Stimulated activated naive CD8-positive, alpha-beta T cell treated with anti-CD3 and anti-CD28 coated beads, Interleukin-15, Interleukin-2, amounts not matched to agents 100 U/mL and 50 U/mL, for 24 hours (primary cell): ENCODE results near the gene KHNYN.

Source experiments
- ATAC-seq: fragments of 150-1000 bp; cut with Tn5 transposase; one replicate; pipeline ENCODE4 v1.10.0; 2021
- DNase-seq: peaks from one replicate; pipeline ENCODE4 v3.0.0; 2021

The KHNYN gene

DNA sequence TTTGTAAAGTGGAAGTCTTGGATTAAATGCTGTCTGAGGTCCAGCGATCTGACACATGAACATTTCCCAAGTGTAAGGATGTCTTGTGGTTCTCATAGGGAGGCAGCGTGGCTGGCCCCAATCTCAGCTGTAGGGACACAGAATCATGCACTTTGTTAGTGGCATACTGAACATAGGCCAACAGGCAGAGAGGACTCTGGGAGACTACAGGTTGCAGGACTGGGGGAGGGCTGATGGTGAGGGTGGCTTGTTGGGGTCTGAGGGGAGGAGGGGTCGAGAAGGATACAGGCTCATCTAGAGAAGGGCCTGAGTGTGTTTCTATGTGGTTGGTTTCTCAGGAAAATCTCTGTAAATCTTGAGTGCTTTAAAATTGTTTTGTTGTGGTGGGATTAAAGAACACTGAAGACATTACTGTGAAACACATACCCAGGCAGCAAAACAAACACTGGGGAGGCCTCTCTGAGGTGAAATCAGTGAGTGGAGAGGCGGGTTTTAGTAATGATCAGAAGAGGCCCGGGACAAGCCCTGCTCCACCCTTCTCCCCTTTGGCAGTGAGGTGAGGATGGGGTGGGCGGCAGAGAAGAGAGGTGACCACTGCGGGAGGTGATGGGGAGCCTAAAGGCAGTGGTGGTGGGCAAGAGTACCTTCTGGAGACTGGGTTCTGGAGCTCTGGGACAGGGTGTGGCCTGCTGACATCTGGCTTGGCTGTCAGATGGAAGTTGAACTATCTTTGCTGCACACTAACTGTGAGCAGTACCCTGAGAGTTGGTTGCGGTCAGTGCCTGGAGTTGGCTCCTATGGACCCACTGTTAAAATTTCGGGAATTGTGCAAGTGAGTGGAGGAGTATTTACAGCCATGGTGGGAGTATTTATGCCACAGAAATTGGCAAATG, 27.7 kb upstream of the KHNYN start:
- ATAC-seq (no peak), DNase-seq (no peak)

GRCh38 chr14:24403294-24403998, 26.3 kb upstream of the KHNYN start:
- ATAC-seq (no peak), DNase-seq (no peak)

DNA sequence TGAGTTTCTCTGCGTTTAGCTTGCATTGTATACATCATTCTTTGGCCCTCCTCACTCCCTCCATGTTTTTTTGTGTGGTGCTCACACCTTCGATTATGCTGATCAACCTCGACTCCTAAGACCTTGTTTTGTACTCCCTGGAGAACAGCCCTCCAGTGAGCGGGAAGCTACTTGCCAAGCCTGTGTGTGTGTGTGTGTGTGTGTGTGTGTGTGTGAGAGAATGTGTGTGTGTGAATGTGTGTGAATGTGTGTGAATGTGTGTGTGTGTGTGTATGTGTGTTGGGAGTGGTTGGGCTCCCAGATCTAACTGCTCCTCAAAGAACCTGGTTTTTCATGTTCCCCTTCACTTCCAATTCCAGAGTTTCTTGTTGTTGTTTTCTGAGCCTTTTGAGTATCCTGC, 24.9 kb upstream of the KHNYN start:
- DNase-seq (no peak), ATAC-seq (no peak)

GRCh38 chr14:24406416-24406815, 23.3 kb upstream of the KHNYN start:
- DNase-seq (no peak), ATAC-seq (no peak)

GRCh38 chr14:24407608-24408325, 22.0 kb upstream of the KHNYN start:
- DNase-seq (no peak), ATAC-seq (no peak)

DNA sequence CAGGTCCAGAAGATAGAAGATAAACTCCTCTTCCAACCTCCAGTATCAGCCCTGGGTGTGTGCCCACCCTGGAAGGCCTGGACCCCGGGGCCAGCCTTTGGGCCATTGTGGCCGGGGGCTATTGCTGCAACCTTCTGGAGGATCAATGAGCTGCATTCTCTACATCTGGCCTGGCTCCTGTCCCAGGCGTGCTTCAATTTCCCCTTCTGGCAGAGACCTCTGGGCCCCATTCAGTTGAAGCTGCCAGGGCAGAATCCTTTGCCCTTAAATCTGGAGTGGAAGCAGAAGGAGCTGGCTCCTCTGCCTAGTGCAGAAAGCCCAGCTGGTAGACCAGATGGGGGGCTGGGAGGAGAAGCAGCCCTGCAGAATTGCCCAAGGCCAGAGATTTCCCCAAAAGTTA, 21.0 kb upstream of the KHNYN start:
- DNase-seq, result no peak
- ATAC-seq, result no peak

- DNase-seq (no peak), ATAC-seq (no peak)
These were observed 20.6 kb upstream of the KHNYN start for GRCh38 chr14:24409192-24409591.

DNA sequence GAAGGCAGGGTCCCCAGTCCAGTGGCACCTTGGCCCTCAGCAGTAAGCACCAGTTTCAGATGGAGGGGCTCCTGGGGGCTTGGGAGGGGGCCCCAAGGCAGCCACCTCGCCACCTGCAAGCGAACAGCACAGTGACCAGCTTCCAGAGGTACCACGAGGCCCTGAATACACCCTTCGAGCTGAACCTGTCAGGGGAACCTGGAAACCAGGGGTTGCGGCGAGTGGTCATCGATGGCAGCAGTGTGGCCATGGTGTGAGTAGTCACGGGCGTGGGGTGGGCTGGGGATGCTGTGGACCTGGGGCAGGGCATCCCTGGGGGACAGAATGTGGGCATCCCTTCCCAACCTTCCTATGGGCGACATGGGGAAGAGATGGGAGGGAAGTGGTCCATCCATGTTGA, 19.8 kb upstream of the KHNYN start:
- no peak for DNase-seq
- ATAC-seq, result no peak

- ATAC-seq, result peak; percentile 51
- DNase-seq, result peak; percentile 30
These were observed 18.0 kb upstream of the KHNYN start for GRCh38 chr14:24411443-24412389.

DNA sequence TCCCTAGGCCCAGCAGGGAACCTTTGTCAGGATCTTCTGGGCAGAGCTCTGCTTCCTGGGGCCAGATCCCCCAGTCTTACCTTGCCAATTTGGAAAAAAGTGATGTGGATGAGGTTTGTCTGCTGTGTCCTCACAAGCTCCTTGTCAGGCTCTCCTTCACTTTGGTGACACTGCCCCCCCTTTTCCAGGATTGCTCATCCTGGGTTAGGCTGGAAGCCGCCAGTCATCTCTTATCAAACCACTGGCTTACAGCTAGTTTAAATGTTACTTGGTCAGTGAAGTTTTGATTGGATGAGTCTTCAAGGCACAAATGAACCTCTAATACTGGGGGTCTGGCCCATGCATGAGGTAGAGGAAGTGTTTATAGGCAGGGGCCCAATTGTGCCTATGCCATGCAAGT, 15.7 kb upstream of the KHNYN start:
- ATAC-seq, result no peak
- no peak for DNase-seq

DNA sequence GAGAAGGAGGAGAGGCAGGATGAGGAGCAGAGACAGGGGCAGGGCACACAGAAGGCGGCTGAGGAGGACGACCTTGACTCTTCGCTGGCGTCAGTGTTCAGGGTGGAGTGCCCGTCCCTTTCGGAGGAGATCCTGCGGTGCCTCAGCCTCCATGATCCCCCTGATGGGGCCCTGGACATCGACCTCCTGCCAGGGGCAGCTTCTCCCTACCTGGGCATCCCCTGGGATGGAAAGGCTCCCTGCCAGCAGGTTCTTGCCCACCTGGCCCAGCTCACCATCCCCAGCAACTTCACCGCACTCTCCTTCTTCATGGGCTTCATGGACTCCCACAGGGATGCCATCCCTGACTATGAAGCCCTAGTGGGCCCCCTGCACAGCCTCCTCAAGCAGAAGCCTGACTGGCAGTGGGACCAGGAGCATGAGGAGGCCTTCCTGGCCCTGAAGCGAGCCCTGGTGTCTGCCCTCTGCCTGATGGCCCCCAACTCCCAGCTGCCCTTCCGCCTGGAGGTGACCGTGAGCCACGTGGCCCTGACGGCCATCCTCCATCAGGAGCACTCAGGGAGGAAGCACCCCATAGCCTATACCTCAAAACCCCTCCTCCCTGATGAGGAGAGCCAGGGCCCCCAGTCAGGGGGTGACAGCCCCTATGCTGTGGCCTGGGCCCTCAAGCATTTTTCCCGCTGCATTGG, 14.9 kb upstream of the KHNYN start:
- DNase-seq, result no peak
- no peak for ATAC-seq

GRCh38 chr14:24415421-24416253, 14.1 kb upstream of the KHNYN start:
- DNase-seq, result no peak
- no peak for ATAC-seq

DNA sequence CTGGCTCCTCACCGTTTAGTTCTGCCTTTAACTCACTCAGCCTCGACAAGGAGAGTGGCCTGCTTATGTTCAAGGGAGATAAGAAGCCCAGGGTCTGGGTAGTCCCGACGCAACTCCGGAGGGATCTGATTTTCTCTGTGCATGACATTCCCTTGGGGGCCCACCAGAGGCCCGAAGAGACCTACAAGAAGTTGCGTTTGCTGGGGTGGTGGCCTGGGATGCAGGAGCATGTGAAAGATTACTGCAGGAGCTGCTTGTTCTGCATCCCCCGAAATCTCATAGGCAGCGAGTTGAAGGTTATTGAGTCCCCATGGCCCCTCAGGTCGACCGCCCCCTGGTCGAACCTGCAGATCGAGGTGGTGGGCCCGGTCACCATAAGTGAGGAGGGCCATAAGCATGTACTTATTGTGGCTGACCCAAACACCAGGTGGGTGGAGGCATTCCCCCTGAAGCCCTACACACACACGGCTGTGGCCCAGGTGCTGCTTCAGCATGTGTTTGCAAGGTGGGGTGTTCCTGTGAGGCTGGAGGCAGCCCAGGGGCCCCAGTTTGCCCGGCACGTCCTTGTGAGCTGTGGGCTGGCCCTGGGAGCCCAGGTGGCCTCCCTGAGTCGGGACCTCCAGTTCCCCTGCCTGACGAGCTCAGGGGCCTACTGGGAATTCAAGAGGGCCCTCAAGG, 13.4 kb upstream of the KHNYN start:
- DNase-seq, result no peak
- no peak for ATAC-seq

DNA sequence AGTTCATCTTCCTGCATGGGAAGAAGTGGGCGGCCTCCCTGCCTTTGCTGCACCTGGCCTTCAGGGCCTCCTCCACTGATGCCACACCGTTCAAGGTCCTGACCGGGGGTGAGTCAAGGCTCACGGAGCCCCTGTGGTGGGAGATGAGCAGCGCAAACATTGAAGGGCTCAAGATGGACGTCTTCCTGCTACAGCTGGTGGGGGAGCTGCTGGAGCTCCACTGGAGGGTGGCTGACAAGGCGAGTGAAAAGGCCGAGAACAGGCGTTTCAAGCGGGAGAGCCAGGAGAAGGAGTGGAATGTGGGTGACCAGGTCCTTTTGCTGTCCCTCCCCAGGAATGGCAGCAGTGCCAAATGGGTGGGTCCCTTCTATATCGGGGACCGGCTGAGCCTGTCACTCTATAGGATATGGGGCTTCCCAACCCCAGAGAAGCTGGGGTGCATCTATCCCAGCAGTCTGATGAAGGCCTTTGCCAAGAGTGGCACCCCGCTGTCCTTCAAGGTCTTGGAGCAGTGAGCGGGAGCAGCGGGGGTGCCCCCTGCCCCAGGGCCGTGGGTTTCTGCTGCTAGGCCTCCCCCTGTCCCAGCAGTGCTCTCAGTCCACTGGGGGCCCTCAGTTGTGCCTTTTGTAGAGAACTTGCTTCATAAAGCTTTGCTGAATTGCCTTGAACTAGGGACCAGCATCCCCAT, 12.7 kb upstream of the KHNYN start:
- ATAC-seq, result no peak

DNA sequence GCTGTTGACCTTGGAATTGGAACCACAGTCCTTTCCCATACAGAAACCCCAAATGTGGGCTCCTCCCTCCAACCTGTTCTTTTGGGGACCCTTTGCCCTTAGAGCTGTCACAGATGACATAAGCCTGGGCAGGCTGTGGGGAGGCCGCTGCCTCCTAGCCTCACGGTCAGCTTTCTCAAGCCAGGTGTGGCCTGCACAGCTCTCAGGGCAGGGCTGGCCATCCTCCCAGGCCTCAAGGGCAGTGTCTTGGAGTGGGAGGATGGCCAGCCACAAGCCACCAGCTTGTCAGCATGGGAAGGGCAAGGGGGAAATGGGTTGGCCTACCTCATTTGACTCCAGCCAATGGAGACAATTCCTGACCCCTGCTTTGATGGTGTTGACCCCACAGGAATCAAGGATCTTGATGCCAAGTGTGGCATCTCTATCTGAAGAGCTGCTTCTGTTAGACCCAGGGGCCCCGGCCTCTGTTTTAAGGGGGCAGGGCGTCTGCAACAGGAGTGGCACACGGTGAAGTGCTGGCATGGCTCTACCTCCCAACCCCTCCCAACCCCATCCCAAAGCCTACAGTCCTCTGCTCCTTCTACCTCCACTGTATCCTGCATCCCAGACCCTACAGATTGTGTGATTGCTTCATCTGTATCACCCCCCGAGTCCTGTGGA, 11.8 kb upstream of the KHNYN start:
- no peak for ATAC-seq
- DNase-seq, result no peak

More for the DNA sequence above, 12.7 kb upstream of the KHNYN start:
- DNase-seq, result no peak

DNA sequence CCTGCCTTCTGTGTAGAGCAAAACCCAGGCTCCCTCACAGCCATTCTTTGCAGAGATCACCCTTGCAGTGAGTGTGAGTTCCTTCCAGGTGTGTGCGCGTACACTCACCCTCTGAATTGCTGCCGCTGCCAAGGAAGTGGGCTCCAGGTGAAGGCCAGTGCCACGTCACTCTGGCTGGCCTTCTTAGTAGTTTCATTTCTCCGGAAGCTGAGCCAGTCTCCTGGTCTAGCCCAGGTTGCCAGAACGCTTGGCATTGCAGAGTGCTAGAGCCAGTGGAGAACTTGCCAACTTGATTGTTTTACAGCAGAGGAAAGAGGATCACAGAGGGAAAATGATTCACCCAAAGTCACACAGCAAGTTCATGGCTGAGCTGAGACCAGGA, 11.3 kb upstream of the KHNYN start:
- ATAC-seq (no peak), DNase-seq (no peak)

GRCh38 chr14:24422261-24422660, 7.5 kb upstream of the KHNYN start:
- DNase-seq (no peak), ATAC-seq (no peak)
